ENCODE results near the gene MICA. TPM values are rescaled to one million over a fixed set of nuclear protein-coding genes. Genes with fewer than 3 reads are reported as not detected.
A peak's percentile ranks its signal among the peaks of the same experiment; 100 is the strongest.
"Not testable (repeated sequence)": the region's sequence is repeated elsewhere in the genome, so short reads cannot be mapped to it uniquely, and the experiment has no call there.

MICA gene
- total RNA-seq, 1 donor from 2014 or later: 70.0 TPM

GRCh38 chr6:31395832-31396231 lies 7.6 kb upstream of the MICA start:
- Histone ChIP-seq H4K20me1 (ENCODE audit: insufficient read depth, low read length) (peaks cover 4% of the 10 kb centered on the region), H3K4me2 (ENCODE audit: low read length) (no peak overlapping the region), H2AFZ (ENCODE audit: low read depth, low read length) (no peak overlapping the region), H3K27ac (ENCODE audit: low read depth, low read length) (no peak overlapping the region), H3K9ac (ENCODE audit: low read length) (no peak overlapping the region), H3K9me3 (ENCODE audit: insufficient read depth, low read depth, low read length) (no peaks in the 10 kb centered on the region), H3K79me2 (ENCODE audit: insufficient read depth, low read length) (peaks cover 9% of the 10 kb centered on the region), H3K36me3 (ENCODE audit: insufficient read depth, low read length) (no peaks in the 10 kb centered on the region), H3K4me1 (ENCODE audit: insufficient read depth, low read length) (no peaks in the 10 kb centered on the region), H3K27me3 (ENCODE audit: insufficient read depth, low read length) (no peaks in the 10 kb centered on the region), H3K4me3 (ENCODE audit: insufficient read depth, low read depth, low read length) (no peak overlapping the region)
- Mint-ChIP-seq H3K4me3 (ENCODE audit: unreplicated experiment) (peak overlapping the region; percentile 40), H3K36me3 (ENCODE audit: low read depth, unreplicated experiment) (no peaks in the 10 kb centered on the region), H3K4me1 (ENCODE audit: low read depth, unreplicated experiment) (peaks cover 8% of the 10 kb centered on the region), H3K27me3 (ENCODE audit: low read depth, unreplicated experiment) (no peaks in the 10 kb centered on the region), H3K27ac (ENCODE audit: unreplicated experiment) (no peak overlapping the region), H3K9me3 (ENCODE audit: unreplicated experiment) (no peaks in the 10 kb centered on the region)
- no peak for FAIRE-seq
- TF ChIP-seq CTCF (IDR thresholded peaks at IDR 0.05; ENCODE audit: insufficient read depth, low read depth, low read length) (no peak), EZH2 (IDR thresholded peaks at IDR 0.05; ENCODE audit: insufficient read depth, low read length) (no peak)
- DNase-seq (ENCODE audit: low read depth): no peak

GRCh38 chr6:31396422-31397152 lies 6.8 kb upstream of the MICA start:
- H3K27me3 Mint-ChIP-seq (ENCODE audit: low read depth, unreplicated experiment): no peaks in the 10 kb centered on the region
- FAIRE-seq (peak; percentile 71), DNase-seq (ENCODE audit: low read depth) (peak; percentile 34)
- TF ChIP-seq CTCF (IDR thresholded peaks at IDR 0.05; ENCODE audit: insufficient read depth, low read depth, low read length) (peak; percentile 65), EZH2 (IDR thresholded peaks at IDR 0.05; ENCODE audit: insufficient read depth, low read length) (no peak)
- Histone ChIP-seq H3K4me3 (ENCODE audit: insufficient read depth, low read depth, low read length) (no peak overlapping the region), H4K20me1 (ENCODE audit: insufficient read depth, low read length) (peaks cover 5% of the 10 kb centered on the region), H3K9ac (ENCODE audit: low read length) (no peak overlapping the region), H3K36me3 (ENCODE audit: insufficient read depth, low read length) (no peaks in the 10 kb centered on the region), H3K79me2 (ENCODE audit: insufficient read depth, low read length) (peaks cover 17% of the 10 kb centered on the region), H2AFZ (ENCODE audit: low read depth, low read length) (no peak overlapping the region), H3K9me3 (ENCODE audit: insufficient read depth, low read depth, low read length) (no peaks in the 10 kb centered on the region), H3K4me2 (ENCODE audit: low read length) (peak overlapping the region; percentile 62), H3K27me3 (ENCODE audit: insufficient read depth, low read length) (no peaks in the 10 kb centered on the region), H3K4me1 (ENCODE audit: insufficient read depth, low read length) (peaks cover 4% of the 10 kb centered on the region), H3K27ac (ENCODE audit: low read depth, low read length) (no peak overlapping the region)
- no peaks in the 10 kb centered on the region for H3K9me3 Mint-ChIP-seq (ENCODE audit: unreplicated experiment)
- no peaks in the 10 kb centered on the region for H3K36me3 Mint-ChIP-seq (ENCODE audit: low read depth, unreplicated experiment)
- peak overlapping the region; percentile 58 for H3K27ac Mint-ChIP-seq (ENCODE audit: unreplicated experiment)
- peak overlapping the region; percentile 40 for H3K4me3 Mint-ChIP-seq (ENCODE audit: unreplicated experiment)
- peaks cover 14% of the 10 kb centered on the region for H3K4me1 Mint-ChIP-seq (ENCODE audit: low read depth, unreplicated experiment)

- not testable (repeated sequence) for DNase-seq (ENCODE audit: low read depth); H3K27ac ChIP-seq (ENCODE audit: low read depth, low read length); H3K36me3 ChIP-seq (ENCODE audit: insufficient read depth, low read length); H3K4me3 ChIP-seq (ENCODE audit: insufficient read depth, low read depth, low read length); H3K9me3 Mint-ChIP-seq (ENCODE audit: unreplicated experiment); H3K4me1 ChIP-seq (ENCODE audit: insufficient read depth, low read length); H3K4me3 Mint-ChIP-seq (ENCODE audit: unreplicated experiment); H3K9me3 ChIP-seq (ENCODE audit: insufficient read depth, low read depth, low read length); H3K9ac ChIP-seq (ENCODE audit: low read length); FAIRE-seq; H3K27me3 ChIP-seq (ENCODE audit: insufficient read depth, low read length); H3K36me3 Mint-ChIP-seq (ENCODE audit: low read depth, unreplicated experiment); H3K27me3 Mint-ChIP-seq (ENCODE audit: low read depth, unreplicated experiment); H2AFZ ChIP-seq (ENCODE audit: low read depth, low read length)
- Mint-ChIP-seq H3K4me1 (ENCODE audit: low read depth, unreplicated experiment) (peaks cover 19% of the 10 kb centered on the region), H3K27ac (ENCODE audit: unreplicated experiment) (peak overlapping the region; percentile 47)
- H3K79me2 ChIP-seq (ENCODE audit: insufficient read depth, low read length): peaks cover 22% of the 10 kb centered on the region
- peaks cover 10% of the 10 kb centered on the region for H4K20me1 ChIP-seq (ENCODE audit: insufficient read depth, low read length)
- peak overlapping the region; percentile 62 for H3K4me2 ChIP-seq (ENCODE audit: low read length)
Measured at GRCh38 chr6:31397153-31397499, 6.3 kb upstream of the MICA start.

All from astrocyte (in vitro differentiated cells and primary cell).